ENCODE results near the gene SLC38A9.
"Not testable (repeated sequence)": the region's sequence is repeated elsewhere in the genome, so short reads cannot be mapped to it uniquely, and the experiment has no call there.

SLC38A9 gene

GRCh38 chr5:55712023-55712859 lies at the start of gene SLC38A9:
TSS of gene SLC38A9 (minus strand) at chr5:55712324. CDS start at chr5:55697958, 14,366 bp downstream.
- DNase-seq (ENCODE audit: insufficient read length, low spot score) (peak; percentile 90), FAIRE-seq (peak; percentile 51)

GRCh38 chr5:55761721-55762120 lies 49.6 kb upstream of the SLC38A9 start:
- not testable (repeated sequence) for FAIRE-seq; DNase-seq (ENCODE audit: insufficient read length, low spot score)

- DNase-seq (ENCODE audit: insufficient read length, low spot score): no peak
- FAIRE-seq: no peak
Measured at GRCh38 chr5:55758714-55759113, 46.6 kb upstream of the SLC38A9 start.

GRCh38 chr5:55758231-55758630 lies 46.1 kb upstream of the SLC38A9 start:
- DNase-seq (ENCODE audit: insufficient read length, low spot score) (no peak), FAIRE-seq (no peak)

- DNase-seq (ENCODE audit: insufficient read length, low spot score) (no peak), FAIRE-seq (no peak)
Measured at GRCh38 chr5:55750499-55750898, 38.4 kb upstream of the SLC38A9 start.

GRCh38 chr5:55750063-55750462 lies 37.9 kb upstream of the SLC38A9 start:
- DNase-seq (ENCODE audit: insufficient read length, low spot score): no peak
- FAIRE-seq: no peak

GRCh38 chr5:55749387-55749786 lies 37.3 kb upstream of the SLC38A9 start:
- FAIRE-seq: no peak
- DNase-seq (ENCODE audit: insufficient read length, low spot score): no peak

GRCh38 chr5:55747778-55748318 lies 35.7 kb upstream of the SLC38A9 start:
- DNase-seq (ENCODE audit: insufficient read length, low spot score) (no peak), FAIRE-seq (no peak)

GRCh38 chr5:55742778-55743177 lies 30.7 kb upstream of the SLC38A9 start:
- DNase-seq (ENCODE audit: insufficient read length, low spot score): no peak
- FAIRE-seq: no peak

GRCh38 chr5:55737793-55738192 lies 25.7 kb upstream of the SLC38A9 start, which contains the start of gene DDX4:
TSS of gene DDX4 (plus strand) at chr5:55738061. CDS start at chr5:55738964, 903 bp downstream.
- no peak for DNase-seq (ENCODE audit: insufficient read length, low spot score)
- FAIRE-seq: no peak

- no peak for FAIRE-seq
- no peak for DNase-seq (ENCODE audit: insufficient read length, low spot score)
Measured at GRCh38 chr5:55734658-55735057, 22.5 kb upstream of the SLC38A9 start.

- FAIRE-seq: no peak
- DNase-seq (ENCODE audit: insufficient read length, low spot score): no peak
Measured at GRCh38 chr5:55732585-55732984, 20.5 kb upstream of the SLC38A9 start.

- no peak for DNase-seq (ENCODE audit: insufficient read length, low spot score)
- FAIRE-seq: no peak
Measured at GRCh38 chr5:55731848-55732247, 19.7 kb upstream of the SLC38A9 start.

GRCh38 chr5:55724281-55724680 lies 12.2 kb upstream of the SLC38A9 start:
- DNase-seq (ENCODE audit: insufficient read length, low spot score): no peak
- FAIRE-seq: no peak

- DNase-seq (ENCODE audit: insufficient read length, low spot score) (no peak), FAIRE-seq (no peak)
Measured at GRCh38 chr5:55720188-55720703, 8.1 kb upstream of the SLC38A9 start.

GRCh38 chr5:55719026-55719425 lies 6.9 kb upstream of the SLC38A9 start:
- not testable (repeated sequence) for FAIRE-seq; DNase-seq (ENCODE audit: insufficient read length, low spot score)

GRCh38 chr5:55715519-55716078 lies 3.5 kb upstream of the SLC38A9 start:
- FAIRE-seq: no peak
- DNase-seq (ENCODE audit: insufficient read length, low spot score): no peak

- DNase-seq (ENCODE audit: insufficient read length, low spot score): no peak
- FAIRE-seq: no peak
Measured at GRCh38 chr5:55714749-55715148, 2.6 kb upstream of the SLC38A9 start.

- FAIRE-seq: no peak
Measured at GRCh38 chr5:55714339-55714738, 2.2 kb upstream of the SLC38A9 start.

GRCh38 chr5:55713871-55714270 lies 1.7 kb upstream of the SLC38A9 start:
- no peak for FAIRE-seq

More at GRCh38 chr5:55714339-55714738, 2.2 kb upstream of the SLC38A9 start:
- DNase-seq (ENCODE audit: insufficient read length, low spot score): no peak

GRCh38 chr5:55711507-55712022 lies 559 bp downstream of the SLC38A9 start:
- DNase-seq (ENCODE audit: insufficient read length, low spot score): no peak

More at GRCh38 chr5:55713871-55714270, 1.7 kb upstream of the SLC38A9 start:
- DNase-seq (ENCODE audit: insufficient read length, low spot score): no peak

More at GRCh38 chr5:55711507-55712022, 559 bp downstream of the SLC38A9 start:
- FAIRE-seq: no peak
